ENCODE data around the gene GZMM. TPM values are rescaled to one million over a fixed set of nuclear protein-coding genes. Genes with fewer than 3 reads are reported as not detected.
A peak's percentile ranks its signal among the peaks of the same experiment; 100 is the strongest.

The GZMM gene
- total and polyA plus RNA-seq, 10 donors = 3.9 to 19.5 (median 14.9) TPM

DNA sequence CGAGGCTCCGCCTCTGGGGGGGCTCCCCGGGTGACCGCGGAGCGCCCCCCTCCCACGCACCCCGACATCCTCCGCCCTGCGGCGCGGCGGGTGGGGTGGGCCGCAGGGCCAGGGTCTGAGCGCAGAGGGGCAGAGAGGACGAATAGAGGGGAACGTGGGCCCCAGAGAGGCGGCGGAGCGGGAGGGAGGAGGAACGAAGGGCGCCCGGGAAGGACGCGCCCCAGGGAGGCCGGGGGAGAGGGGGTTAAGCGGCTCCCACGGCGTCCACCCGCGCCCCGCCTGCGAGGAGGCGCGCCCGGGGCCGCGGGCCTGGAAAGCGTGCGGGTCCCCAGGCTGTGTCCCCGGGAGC lies 46.9 kb downstream of the GZMM start:
- DNase-seq = no peak
- no peaks in the 10 kb centered on the region for H3K36me3 ChIP-seq
- no peaks in the 10 kb centered on the region for H3K9me3 ChIP-seq
- H3K4me3 ChIP-seq = peak overlapping the region in 3 of 8 donors; percentile 18 to 62 (median 26)
- intact Hi-C loops (cut with DNase I; ENCODE audit: low total_unique reads) = no loop called here
- H3K4me1 ChIP-seq = peaks cover 10 to 36% (median 29%) of the 10 kb centered on the region in 6 donors
- no peak for TF ChIP-seq POLR2A (IDR thresholded peaks at IDR 0.05)
- TF ChIP-seq POLR2AphosphoS5 (IDR thresholded peaks at IDR 0.05) = no peak
- no peak overlapping the region for H3K27ac ChIP-seq
- 8 to 13% (median 9%) methylated on average over 18 to 41 of the region's 41 CpGs for WGBS, 5 donors
- H3K27me3 ChIP-seq (replicated peaks in 1 of 7) = peaks cover 8 to 87% (median 52%) of the 10 kb centered on the region in 7 donors

DNA sequence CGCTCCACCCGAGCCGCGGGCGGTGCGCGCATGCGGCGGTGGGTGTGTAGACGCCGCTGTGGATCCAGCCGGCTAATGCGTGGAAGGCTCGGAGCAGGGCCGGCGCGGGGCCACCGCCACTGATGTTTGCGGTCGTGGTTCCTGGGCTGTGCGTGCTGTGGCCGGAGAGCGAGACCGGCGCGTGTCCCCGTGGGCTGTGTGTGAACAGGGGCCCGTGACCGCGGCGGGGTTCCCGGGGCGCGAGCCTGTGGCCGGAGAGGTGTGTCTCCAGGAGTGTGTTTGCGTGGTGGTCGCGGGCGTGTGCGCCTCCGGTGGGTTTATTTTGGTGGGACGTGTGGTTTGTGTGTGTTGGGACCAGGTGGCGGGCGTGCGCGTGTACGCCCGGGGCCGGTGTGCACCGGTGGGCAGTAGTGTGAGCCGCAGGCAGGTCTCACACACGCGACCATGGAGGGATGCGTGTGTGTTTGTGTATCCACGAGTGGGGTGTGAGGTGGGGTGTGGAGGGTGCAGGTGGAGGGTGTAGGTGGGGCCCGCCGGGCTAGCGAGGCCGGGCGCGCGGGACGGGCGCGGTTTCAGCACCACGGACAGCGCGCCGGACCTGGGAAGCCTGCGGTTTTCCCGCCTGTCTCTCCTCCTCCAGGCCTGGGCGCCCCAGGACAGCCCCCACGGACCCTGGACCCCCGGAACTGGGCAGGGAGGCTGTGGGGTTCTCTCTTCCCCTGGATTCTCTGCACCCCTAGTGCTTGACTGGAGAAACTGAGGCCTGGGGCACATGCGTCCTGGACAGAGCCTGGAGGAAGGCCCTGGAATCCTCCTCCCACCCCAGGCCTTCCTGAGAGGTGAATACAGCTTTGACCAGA lies 47.5 kb downstream of the GZMM start:
- no peak for DNase-seq
- Histone ChIP-seq H3K27me3 (replicated peaks in 1 of 7) (peaks cover 8 to 87% (median 52%) of the 10 kb centered on the region in 7 donors), H3K4me3 (peak overlapping the region in 1 of 8 donors; percentile 62), H3K9me3 (no peaks in the 10 kb centered on the region), H3K36me3 (no peaks in the 10 kb centered on the region), H3K27ac (no peak overlapping the region), H3K4me1 (peaks cover 10 to 36% (median 29%) of the 10 kb centered on the region in 6 donors)
- intact Hi-C loops (cut with DNase I; ENCODE audit: low total_unique reads) = no loop called here
- TF ChIP-seq POLR2A (IDR thresholded peaks at IDR 0.05) (no peak), POLR2AphosphoS5 (IDR thresholded peaks at IDR 0.05) (no peak)
- TF ChIP-seq, protein P1, sequence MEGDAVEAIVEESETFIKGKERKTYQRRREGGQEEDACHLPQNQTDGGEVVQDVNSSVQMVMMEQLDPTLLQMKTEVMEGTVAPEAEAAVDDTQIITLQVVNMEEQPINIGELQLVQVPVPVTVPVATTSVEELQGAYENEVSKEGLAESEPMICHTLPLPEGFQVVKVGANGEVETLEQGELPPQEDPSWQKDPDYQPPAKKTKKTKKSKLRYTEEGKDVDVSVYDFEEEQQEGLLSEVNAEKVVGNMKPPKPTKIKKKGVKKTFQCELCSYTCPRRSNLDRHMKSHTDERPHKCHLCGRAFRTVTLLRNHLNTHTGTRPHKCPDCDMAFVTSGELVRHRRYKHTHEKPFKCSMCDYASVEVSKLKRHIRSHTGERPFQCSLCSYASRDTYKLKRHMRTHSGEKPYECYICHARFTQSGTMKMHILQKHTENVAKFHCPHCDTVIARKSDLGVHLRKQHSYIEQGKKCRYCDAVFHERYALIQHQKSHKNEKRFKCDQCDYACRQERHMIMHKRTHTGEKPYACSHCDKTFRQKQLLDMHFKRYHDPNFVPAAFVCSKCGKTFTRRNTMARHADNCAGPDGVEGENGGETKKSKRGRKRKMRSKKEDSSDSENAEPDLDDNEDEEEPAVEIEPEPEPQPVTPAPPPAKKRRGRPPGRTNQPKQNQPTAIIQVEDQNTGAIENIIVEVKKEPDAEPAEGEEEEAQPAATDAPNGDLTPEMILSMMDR (IDR thresholded peaks at IDR 0.05 in 8 of 11, conservative IDR thresholded peaks at IDR 0.05 in 3 of 11) = no peak
- 30 to 40% (median 34%) methylated on average over 62 to 75 of the region's 75 CpGs for WGBS, 5 donors

DNA sequence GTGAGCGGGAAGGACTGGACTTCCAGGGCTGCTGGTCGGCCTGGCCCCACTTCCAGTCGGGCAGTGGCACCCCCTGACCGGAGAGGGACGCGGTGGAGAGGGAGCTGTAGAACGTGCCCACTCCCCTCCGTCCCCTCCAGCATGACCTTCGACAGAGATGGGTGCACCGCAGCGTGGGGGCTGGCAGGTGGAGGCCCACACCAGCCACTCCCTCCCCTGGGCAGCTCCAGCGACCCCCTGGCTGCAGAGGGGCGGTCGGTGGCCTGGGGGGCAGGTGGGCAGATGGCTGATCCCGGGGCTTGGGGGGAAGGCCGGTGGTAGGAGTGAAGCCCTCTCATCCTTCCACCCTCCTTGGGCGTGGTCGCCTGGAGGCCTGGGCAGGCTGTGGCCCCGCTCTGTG lies 48.2 kb downstream of the GZMM start:
- no peaks in the 10 kb centered on the region for H3K36me3 ChIP-seq
- TF ChIP-seq, protein P1 (IDR thresholded peaks at IDR 0.05 in 8 of 11, conservative IDR thresholded peaks at IDR 0.05 in 3 of 11) = no peak
- TF ChIP-seq POLR2AphosphoS5 (IDR thresholded peaks at IDR 0.05) (no peak), POLR2A (IDR thresholded peaks at IDR 0.05) (no peak)
- intact Hi-C loops (cut with DNase I; ENCODE audit: low total_unique reads) = no loop called here
- no peak overlapping the region for H3K27ac ChIP-seq
- no peak overlapping the region for H3K4me3 ChIP-seq
- H3K4me1 ChIP-seq = peaks cover 10 to 36% (median 29%) of the 10 kb centered on the region in 6 donors
- peaks cover 8 to 85% (median 52%) of the 10 kb centered on the region in 7 donors for H3K27me3 ChIP-seq (replicated peaks in 1 of 7)
- 82 to 86% (median 82%) methylated on average over 10 to 19 of the region's 19 CpGs for WGBS, 5 donors
- no peak for DNase-seq
- no peaks in the 10 kb centered on the region for H3K9me3 ChIP-seq

DNA sequence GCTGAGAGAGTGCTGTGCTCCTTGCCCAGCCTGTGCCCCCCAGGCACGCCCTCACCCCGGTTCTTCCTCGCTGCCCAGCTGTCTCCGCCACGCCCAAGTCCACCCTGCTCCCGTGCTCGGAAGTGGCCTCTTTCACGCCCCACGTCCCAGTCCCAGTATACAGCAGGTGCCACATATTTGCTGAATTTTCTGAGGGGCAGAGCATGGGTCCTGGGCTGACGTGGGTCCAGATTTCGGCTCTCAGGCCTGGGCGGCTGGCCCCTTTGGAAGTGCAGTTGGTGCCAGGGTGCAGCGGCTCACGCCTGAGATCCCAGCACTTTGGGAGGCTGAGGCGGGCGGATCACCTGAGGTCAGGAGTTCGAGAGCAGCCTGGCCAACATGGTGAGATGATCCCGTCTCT lies 49.2 kb downstream of the GZMM start:
- DNase-seq = no peak
- intact Hi-C loops (cut with DNase I; ENCODE audit: low total_unique reads) = no loop called here
- H3K27me3 ChIP-seq (replicated peaks in 1 of 7) = peaks cover 8 to 76% (median 46%) of the 10 kb centered on the region in 7 donors

More for the DNA sequence above, 49.2 kb downstream of the GZMM start:
- Histone ChIP-seq H3K36me3 (no peaks in the 10 kb centered on the region), H3K27ac (no peak overlapping the region), H3K9me3 (no peaks in the 10 kb centered on the region), H3K4me3 (no peak overlapping the region), H3K4me1 (peaks cover 8 to 30% (median 26%) of the 10 kb centered on the region in 6 donors)
- 79 to 88% (median 87%) methylated on average over 17 to 18 of the region's 18 CpGs for WGBS, 5 donors
- TF ChIP-seq POLR2A (IDR thresholded peaks at IDR 0.05) (no peak), POLR2AphosphoS5 (IDR thresholded peaks at IDR 0.05) (no peak)
- TF ChIP-seq, protein P1 (IDR thresholded peaks at IDR 0.05 in 8 of 11, conservative IDR thresholded peaks at IDR 0.05 in 3 of 11) = no peak

Data from spleen (tissue), 11 donors.